MM.1S (cell line): ENCODE measurements around the gene ECHDC3.

Experiments
- EZH2 ChIP-seq: fragments of 300-600 bp; sonication (generic); optimal IDR thresholded peaks from 2 replicates; pipeline ENCODE3; 2017; ENCODE audit warnings: low read depth, mild to moderate bottlenecking, antibody characterized with exemption, low read length, mixed read lengths
- EZH2phosphoT487 ChIP-seq: fragments of 300-600 bp; sonication (generic); IDR thresholded peaks from 2 replicates; pipeline ENCODE4 v1.6.1; 2018; ENCODE audit warnings: antibody characterized with exemption, low read length
- TF ChIP-seq, protein P1 (sequence below): fragments of 300-600 bp; sonication (generic); IDR thresholded peaks from 2 replicates; pipeline ENCODE4 v1.5.1; 2016; ENCODE audit warnings: antibody characterized with exemption, low read length, mixed read lengths

DNA sequence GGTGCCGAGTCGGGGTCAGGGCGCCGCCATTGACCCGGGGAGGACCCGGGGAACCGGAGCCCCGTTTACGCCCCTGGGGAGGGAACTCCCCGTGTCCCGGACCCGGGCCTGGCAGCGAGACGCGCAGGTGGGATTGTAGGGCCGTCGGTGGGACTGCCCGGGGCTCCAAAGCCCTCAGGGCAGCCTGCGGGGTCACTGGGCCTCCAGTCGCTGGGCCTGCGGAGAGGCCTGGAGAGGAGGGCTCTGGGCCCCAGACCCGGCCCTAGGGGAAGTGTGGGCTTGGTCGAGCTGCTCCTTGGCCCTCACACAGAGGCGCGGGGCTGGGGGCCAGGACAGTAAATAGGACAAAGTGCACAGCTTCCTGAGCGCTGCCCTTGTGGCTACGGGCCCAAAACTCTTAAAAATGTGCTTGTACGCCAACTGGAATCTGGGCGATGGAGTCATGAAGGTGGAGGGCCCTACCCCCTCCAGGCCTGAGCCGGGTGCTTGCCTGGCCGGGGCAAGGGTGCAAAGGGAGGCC lies 657 bp downstream of the ECHDC3 start:
- TF ChIP-seq EZH2phosphoT487: no peak
- TF ChIP-seq EZH2: no peak
- TF ChIP-seq, protein P1, sequence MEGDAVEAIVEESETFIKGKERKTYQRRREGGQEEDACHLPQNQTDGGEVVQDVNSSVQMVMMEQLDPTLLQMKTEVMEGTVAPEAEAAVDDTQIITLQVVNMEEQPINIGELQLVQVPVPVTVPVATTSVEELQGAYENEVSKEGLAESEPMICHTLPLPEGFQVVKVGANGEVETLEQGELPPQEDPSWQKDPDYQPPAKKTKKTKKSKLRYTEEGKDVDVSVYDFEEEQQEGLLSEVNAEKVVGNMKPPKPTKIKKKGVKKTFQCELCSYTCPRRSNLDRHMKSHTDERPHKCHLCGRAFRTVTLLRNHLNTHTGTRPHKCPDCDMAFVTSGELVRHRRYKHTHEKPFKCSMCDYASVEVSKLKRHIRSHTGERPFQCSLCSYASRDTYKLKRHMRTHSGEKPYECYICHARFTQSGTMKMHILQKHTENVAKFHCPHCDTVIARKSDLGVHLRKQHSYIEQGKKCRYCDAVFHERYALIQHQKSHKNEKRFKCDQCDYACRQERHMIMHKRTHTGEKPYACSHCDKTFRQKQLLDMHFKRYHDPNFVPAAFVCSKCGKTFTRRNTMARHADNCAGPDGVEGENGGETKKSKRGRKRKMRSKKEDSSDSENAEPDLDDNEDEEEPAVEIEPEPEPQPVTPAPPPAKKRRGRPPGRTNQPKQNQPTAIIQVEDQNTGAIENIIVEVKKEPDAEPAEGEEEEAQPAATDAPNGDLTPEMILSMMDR: no peak
